Progenitor cell of endocrine pancreas (in vitro differentiated cells): ENCODE data around the gene ASIC4. TPM values are rescaled to one million over a fixed set of nuclear protein-coding genes. Genes with fewer than 3 reads are reported as not detected.

Experiments used
- DNase-seq: peaks from one replicate; pipeline ENCODE4 v3.0.0; 2021; ENCODE audit warnings: low spot score; ENCODE audit not compliant: unreplicated experiment
- H3K27ac Mint-ChIP-seq: 2 replicates; pipeline ENCODE4 v1.8.0; 2021; ENCODE audit warnings: mild to moderate bottlenecking, moderate library complexity, mixed read lengths
- H3K27me3 Mint-ChIP-seq: 2 replicates; pipeline ENCODE4 v1.8.0; 2021; ENCODE audit warnings: mixed read lengths
- H3K36me3 Mint-ChIP-seq: 2 replicates; pipeline ENCODE4 v1.8.0; 2022; ENCODE audit warnings: mixed read lengths; ENCODE audit not compliant: insufficient read depth
- H3K4me1 Mint-ChIP-seq: 2 replicates; pipeline ENCODE4 v1.8.0; 2021; ENCODE audit warnings: low read depth, mixed read lengths
- H3K4me3 Mint-ChIP-seq: 2 replicates; pipeline ENCODE4 v1.8.0; 2021; ENCODE audit warnings: low read depth, mild to moderate bottlenecking, moderate library complexity, mixed read lengths
- H3K9me3 Mint-ChIP-seq: 2 replicates; pipeline ENCODE4 v1.8.0; 2021; ENCODE audit warnings: low read depth, mixed read lengths
- total RNA-seq: library from RNA; stranded (reverse); gene quantifications from 2 replicates; pipeline ENCODE4 v1.2.1, GENCODE V29; 2021
- TF ChIP-seq, protein P1 (sequence below): fragments of 200-600 bp; sonication (generic); IDR thresholded peaks from one replicate; pipeline ENCODE4 v1.5.0; 2021; ENCODE audit warnings: antibody characterized with exemption, mild to moderate bottlenecking; ENCODE audit not compliant: unreplicated experiment

The ASIC4 gene
- total RNA-seq, 1 donor from 2014 or later = 5.1 TPM

DNA sequence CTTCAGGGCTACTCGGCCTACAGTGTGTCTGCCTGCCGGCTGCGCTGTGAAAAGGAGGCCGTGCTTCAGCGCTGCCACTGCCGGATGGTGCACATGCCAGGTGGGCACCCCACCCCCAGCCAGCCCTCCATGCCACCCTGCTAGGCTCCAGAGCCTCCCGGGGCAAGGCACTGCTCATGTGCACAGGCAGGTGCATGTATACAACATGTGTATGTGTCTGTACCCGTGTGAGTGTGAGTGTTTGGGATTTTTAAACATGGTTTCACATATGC, 18.0 kb downstream of the ASIC4 start:
- peaks cover 53% of the 10 kb centered on the region for H3K27me3 Mint-ChIP-seq
- no peak overlapping the region for H3K27ac Mint-ChIP-seq
- H3K36me3 Mint-ChIP-seq = no peaks in the 10 kb centered on the region
- TF ChIP-seq, protein P1, sequence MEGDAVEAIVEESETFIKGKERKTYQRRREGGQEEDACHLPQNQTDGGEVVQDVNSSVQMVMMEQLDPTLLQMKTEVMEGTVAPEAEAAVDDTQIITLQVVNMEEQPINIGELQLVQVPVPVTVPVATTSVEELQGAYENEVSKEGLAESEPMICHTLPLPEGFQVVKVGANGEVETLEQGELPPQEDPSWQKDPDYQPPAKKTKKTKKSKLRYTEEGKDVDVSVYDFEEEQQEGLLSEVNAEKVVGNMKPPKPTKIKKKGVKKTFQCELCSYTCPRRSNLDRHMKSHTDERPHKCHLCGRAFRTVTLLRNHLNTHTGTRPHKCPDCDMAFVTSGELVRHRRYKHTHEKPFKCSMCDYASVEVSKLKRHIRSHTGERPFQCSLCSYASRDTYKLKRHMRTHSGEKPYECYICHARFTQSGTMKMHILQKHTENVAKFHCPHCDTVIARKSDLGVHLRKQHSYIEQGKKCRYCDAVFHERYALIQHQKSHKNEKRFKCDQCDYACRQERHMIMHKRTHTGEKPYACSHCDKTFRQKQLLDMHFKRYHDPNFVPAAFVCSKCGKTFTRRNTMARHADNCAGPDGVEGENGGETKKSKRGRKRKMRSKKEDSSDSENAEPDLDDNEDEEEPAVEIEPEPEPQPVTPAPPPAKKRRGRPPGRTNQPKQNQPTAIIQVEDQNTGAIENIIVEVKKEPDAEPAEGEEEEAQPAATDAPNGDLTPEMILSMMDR = no peak
- no peak for DNase-seq
- peaks cover under 1% of the 10 kb centered on the region for H3K4me1 Mint-ChIP-seq
- H3K9me3 Mint-ChIP-seq = no peaks in the 10 kb centered on the region
- no peak overlapping the region for H3K4me3 Mint-ChIP-seq

DNA sequence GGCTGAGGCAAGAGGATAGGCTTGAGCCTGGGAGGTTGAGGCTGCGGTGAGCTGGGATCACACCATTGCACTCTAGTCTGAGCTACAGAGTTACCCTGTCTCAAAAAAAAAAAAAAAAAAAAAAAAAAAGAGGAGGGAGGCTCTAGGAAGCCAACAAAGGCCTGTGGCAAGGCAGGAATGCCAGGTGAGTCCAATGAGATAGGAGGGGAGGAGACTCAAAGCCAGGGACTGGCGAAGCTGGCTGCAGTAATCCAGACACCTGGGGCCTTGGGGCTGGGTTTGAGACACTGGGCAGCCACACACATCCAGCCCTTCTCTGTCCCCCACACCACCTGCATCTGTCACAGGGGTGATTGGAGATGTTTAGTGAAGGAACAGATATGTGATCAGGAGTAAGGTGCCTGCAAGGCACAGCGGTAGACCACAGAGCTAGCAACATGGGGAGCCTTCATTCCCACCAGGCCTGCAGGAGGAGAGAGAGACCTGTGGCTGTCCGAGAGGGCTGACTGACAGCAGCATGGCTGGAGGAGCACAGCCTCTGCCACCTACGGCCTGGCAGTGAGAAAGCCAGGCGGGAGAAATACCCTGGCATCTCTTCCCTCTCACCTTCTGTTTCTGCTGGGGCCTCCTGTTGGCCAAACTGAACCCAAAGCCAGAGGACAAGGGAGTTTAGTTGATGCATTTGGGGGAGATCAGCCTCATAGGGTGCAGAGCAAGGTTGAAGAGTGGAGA, 19.8 kb downstream of the ASIC4 start:
- H3K27ac Mint-ChIP-seq = no peak overlapping the region
- H3K4me1 Mint-ChIP-seq = peaks cover 3% of the 10 kb centered on the region
- H3K4me3 Mint-ChIP-seq = no peak overlapping the region
- peaks cover 42% of the 10 kb centered on the region for H3K27me3 Mint-ChIP-seq
- DNase-seq = no peak
- peaks cover 3% of the 10 kb centered on the region for H3K36me3 Mint-ChIP-seq
- TF ChIP-seq, protein P1 = no peak
- no peaks in the 10 kb centered on the region for H3K9me3 Mint-ChIP-seq

DNA sequence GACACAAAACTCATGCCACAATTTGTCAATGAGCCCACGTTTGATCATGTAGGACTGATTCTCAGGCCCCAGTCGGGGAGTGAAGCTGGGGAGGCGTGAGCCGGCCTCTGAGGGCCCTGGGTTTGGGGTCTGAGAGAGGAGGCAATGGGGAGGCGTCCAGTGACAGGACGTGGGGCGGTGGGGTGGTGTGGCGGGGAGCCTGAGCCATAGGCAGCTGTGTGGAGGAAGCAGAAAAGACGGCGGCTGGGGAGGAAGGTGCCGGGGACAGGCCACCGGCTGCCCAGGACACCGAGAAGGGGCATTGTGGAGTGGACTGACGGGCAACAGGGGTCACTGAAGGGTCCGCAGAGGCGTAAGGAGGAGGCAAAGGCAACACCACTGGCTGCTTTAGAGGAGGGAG, 22.1 kb downstream of the ASIC4 start:
- Mint-ChIP-seq H3K27ac (no peak overlapping the region), H3K27me3 (peaks cover 20% of the 10 kb centered on the region), H3K9me3 (no peaks in the 10 kb centered on the region), H3K4me3 (no peak overlapping the region), H3K4me1 (peaks cover 3% of the 10 kb centered on the region), H3K36me3 (peaks cover 11% of the 10 kb centered on the region)
- TF ChIP-seq, protein P1 = no peak
- no peak for DNase-seq

DNA sequence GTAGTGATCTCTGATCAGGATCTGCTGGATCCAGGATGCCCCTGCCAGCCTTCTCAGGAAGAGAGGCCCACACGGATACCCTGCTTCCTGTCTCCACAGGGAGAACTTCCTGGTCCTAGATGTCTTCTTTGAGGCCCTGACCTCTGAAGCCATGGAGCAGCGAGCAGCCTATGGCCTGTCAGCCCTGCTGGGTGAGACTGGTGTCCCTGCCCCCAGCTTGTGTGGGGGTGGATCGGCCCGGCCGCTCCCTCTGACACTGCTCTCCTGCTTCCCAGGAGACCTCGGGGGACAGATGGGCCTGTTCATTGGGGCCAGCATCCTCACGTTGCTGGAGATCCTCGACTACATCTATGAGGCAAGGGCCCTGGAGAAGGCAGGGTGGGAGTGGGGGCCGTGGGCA, 22.7 kb downstream of the ASIC4 start:
- no peak overlapping the region for H3K4me3 Mint-ChIP-seq
- DNase-seq = no peak
- TF ChIP-seq, protein P1 = no peak
- peaks cover 17% of the 10 kb centered on the region for H3K27me3 Mint-ChIP-seq
- no peak overlapping the region for H3K27ac Mint-ChIP-seq
- H3K36me3 Mint-ChIP-seq = peaks cover 11% of the 10 kb centered on the region
- H3K4me1 Mint-ChIP-seq = peaks cover 3% of the 10 kb centered on the region
- H3K9me3 Mint-ChIP-seq = no peaks in the 10 kb centered on the region

DNA sequence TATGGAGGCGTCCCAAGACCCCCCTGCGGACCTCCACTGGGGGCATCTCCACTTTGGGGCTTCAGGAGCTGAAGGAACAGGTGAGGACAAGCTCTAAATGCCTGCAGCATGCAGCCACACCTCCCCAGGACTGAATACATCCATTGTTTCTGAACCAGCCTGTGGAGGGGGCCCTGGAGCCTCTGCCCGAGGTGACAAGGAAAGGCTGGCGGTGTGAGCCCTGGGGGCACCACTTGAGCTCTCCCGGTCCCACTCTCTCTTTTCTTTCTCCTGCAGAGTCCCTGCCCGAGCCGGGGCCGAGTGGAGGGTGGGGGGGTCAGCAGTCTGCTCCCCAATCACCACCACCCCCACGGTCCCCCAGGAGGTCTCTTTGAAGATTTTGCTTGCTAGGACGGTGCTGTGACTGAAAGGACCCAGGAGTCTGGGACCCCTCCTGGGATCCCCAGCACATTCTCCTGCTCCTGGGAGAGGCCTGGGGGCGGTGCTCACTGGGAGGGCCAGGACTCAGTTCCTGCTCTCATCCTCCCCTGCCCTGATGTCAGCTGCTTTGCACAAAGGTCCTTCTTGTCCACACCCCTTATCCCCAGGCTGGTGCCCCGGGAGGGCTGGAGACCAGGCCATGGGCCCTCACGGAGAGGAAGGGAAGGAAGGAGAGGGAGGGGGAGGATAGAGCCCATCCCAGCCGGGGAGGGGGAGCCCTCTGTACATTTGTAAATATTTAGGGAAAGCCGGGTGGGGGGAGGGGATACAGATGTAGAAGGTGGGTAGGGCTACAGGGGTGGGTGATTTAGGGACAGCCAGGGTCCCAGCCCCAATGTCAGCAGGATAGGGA, 23.6 kb downstream of the ASIC4 start:
- TF ChIP-seq, protein P1 = no peak
- Mint-ChIP-seq H3K4me3 (no peak overlapping the region), H3K27me3 (peaks cover 12% of the 10 kb centered on the region), H3K27ac (no peak overlapping the region), H3K9me3 (no peaks in the 10 kb centered on the region), H3K4me1 (peaks cover 11% of the 10 kb centered on the region), H3K36me3 (peaks cover 11% of the 10 kb centered on the region)
- no peak for DNase-seq
